Adipocyte (in vitro differentiated cells): ENCODE results near the gene MAZ.
"Not testable (repeated sequence)": the region's sequence is repeated elsewhere in the genome, so short reads cannot be mapped to it uniquely, and the experiment has no call there.

Source experiments
- DNase-seq: peaks from one replicate; pipeline ENCODE4 v3.0.0-alpha.2; 2015; ENCODE audit warnings: low read depth
- H3K27me3 ChIP-seq: replicated peaks from 2 replicates; pipeline ENCODE4 v1.7.0; 2013; ENCODE audit warnings: mild to moderate bottlenecking, low read length, moderate library complexity; ENCODE audit not compliant: control insufficient read depth, insufficient read depth
- H3K36me3 ChIP-seq: 2 replicates; pipeline ENCODE4 v1.7.0; 2013; ENCODE audit warnings: low read length, mild to moderate bottlenecking, moderate library complexity; ENCODE audit not compliant: control insufficient read depth, insufficient read depth, severe bottlenecking
- H3K4me1 ChIP-seq: 2 replicates; pipeline ENCODE4 v1.7.0; 2013; ENCODE audit warnings: mild to moderate bottlenecking, low read length, moderate library complexity; ENCODE audit not compliant: control insufficient read depth, insufficient read depth
- H3K4me3 ChIP-seq: 2 replicates; pipeline ENCODE4 v1.7.0; 2013; ENCODE audit warnings: mild to moderate bottlenecking, low read length, moderate library complexity
- H3K9ac ChIP-seq: 2 replicates; pipeline ENCODE4 v1.7.0; 2013; ENCODE audit warnings: mild to moderate bottlenecking, low read length, moderate library complexity
- H3K9me3 ChIP-seq: 2 replicates; pipeline ENCODE4 v1.7.0; 2013; ENCODE audit warnings: mild to moderate bottlenecking, low read length, moderate library complexity; ENCODE audit not compliant: control insufficient read depth

Gene MAZ

GRCh38 chr16:29787155-29787554, 19.2 kb upstream of the MAZ start:
- not testable (repeated sequence) for H3K27me3 ChIP-seq, H3K9ac ChIP-seq, H3K36me3 ChIP-seq, DNase-seq, H3K4me3 ChIP-seq, H3K9me3 ChIP-seq
- H3K4me1 ChIP-seq, result peaks cover 21% of the 10 kb centered on the region

DNA sequence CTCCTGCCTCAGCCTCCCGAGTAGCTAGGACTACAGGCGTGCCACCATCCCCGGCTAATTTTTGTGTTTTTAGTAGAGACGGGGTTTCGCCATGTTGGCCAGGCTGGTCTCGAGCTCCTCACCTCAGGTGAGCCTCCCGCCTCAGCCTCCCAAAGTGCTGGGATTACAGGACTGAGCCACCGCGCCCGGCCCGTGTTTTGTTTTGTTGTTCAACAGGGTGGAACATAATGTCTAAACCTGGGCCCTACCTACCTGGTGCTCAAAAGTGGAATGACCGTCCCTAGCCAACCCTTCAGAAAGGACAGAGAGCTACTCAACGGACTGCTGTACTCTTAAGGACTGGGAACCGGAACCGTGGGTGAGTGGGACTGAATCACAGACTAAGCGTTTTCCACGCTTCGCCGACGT, 16.6 kb upstream of the MAZ start:
- Histone ChIP-seq H3K9me3 (no peaks in the 10 kb centered on the region), H3K27me3 (no peaks in the 10 kb centered on the region), H3K36me3 (no peaks in the 10 kb centered on the region), H3K9ac (peak overlapping the region; percentile 97), H3K4me1 (peaks cover 21% of the 10 kb centered on the region), H3K4me3 (peak overlapping the region; percentile 85)
- no peak for DNase-seq

DNA sequence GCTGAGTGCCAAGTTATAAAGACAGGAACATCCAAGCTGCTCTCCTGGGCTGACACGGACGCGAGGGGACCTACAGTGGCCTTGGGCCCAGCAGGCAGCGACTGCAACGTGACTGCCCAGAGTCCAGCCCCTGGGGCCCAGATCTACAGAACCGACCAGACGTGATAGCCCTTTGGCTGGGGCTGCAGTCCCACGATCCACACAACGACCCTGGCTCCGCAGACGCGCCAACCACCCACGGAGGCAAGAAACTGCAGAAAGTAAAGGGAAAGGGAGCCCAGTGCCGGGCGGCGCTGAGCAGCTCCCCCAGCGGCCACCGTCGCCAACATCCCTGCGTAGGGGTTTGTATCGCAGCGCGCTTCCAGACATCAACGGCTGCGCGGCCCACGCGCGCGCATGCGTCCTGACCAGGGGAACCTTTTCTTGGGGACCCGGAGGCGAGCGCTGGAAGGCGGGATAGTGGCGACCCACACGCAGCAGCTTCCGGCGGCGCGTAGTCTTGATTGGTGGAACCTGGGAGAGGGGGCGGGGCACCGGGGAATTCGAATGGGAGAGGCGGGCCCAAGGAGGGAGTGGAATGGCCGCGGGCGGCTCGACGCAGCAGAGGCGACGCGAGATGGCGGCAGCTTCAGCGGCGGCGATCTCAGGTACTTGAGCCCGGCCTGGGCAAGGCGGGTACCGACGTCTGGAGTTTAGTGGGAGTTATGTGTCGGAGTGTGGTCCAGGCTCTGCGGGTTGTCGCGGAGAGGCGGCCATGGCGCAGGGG, 16.0 kb upstream of the MAZ start, which contains the start of gene KIF22:
Gene KIF22 (plus strand): TSS at position 569 of the 766 bp plus-strand sequence. CDS start 9 bp downstream, at position 578.
- Histone ChIP-seq H3K27me3 (no peaks in the 10 kb centered on the region), H3K4me1 (peaks cover 18% of the 10 kb centered on the region), H3K4me3 (peak within 1 kb of the TSS; percentile 85), H3K9ac (peak within 1 kb of the TSS; percentile 97), H3K36me3 (no peaks in the 10 kb centered on the region), H3K9me3 (no peaks in the 10 kb centered on the region)
- DNase-seq, result peak; percentile 100

DNA sequence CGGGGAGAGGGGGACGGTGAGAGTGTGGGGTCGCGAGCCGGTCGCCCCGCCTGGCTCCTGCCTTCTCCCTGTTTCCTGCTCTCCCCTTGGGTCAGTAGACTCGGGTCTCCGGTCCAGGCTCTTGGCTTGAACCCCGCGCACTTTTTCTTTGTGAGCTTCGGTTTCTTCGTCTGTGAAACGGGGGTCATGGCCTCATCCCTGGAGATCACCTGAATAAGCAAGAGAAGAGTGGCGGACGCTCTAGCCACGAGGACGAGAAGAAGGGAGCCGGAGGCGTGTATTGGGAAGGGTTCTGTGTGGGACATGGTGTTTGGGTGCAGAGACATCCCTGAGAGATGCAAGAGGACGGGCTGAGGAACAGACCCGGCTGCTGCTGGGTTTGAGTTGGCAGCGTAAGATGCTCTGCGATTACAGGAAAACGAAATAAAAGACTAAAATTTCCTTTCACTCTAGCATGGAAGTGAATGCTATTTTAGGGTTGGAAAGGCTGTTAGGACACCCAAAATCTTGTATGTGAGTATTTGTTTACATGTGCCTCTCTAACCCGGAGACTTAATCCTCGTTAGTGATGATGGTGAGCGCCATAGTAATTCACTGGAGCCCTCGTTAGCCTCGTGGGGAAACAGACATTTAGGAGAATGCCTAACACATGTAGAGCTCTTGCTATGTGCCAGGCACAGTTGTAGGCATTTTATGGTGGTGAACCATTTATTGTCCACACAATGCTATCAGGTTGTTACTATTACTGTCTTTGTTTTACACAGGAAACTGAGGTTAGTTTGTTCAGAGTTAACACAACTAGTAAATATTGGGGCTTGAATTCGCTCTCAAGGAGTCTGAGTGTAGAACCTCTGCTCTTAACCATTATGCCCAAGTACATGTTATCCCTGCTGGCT, 15.1 kb upstream of the MAZ start:
- Histone ChIP-seq H3K4me1 (peaks cover 14% of the 10 kb centered on the region), H3K27me3 (no peaks in the 10 kb centered on the region), H3K36me3 (no peaks in the 10 kb centered on the region), H3K4me3 (peak overlapping the region; percentile 85), H3K9me3 (no peaks in the 10 kb centered on the region), H3K9ac (peak overlapping the region; percentile 97)
- DNase-seq, result peak; percentile 37

- no peak for DNase-seq
- no peaks in the 10 kb centered on the region for H3K36me3 ChIP-seq
- H3K9me3 ChIP-seq, result no peaks in the 10 kb centered on the region
- peaks cover 14% of the 10 kb centered on the region for H3K4me1 ChIP-seq
- peak overlapping the region; percentile 85 for H3K4me3 ChIP-seq
- H3K27me3 ChIP-seq, result no peaks in the 10 kb centered on the region
- peak overlapping the region; percentile 97 for H3K9ac ChIP-seq
Observed at GRCh38 chr16:29791845-29792807, 14.2 kb upstream of the MAZ start.

DNA sequence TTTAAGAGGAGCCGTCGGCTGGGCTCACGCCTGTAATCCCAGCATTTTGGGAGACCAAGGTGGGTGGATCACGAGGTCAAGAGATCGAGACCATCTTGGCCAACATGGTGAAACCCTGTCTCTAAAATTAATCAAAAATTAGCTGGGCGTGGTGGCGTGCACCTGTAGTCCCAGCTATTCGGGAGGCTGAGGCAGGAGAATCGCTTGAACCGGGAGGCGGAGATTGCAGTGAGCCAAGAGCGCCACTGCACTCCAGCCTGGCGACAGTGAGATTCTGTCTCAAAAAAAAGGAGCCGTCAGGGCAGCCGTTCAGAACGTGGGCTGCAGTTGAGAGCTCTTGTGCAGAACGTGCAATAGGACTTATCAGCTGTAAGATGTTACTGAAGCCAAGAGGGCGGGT, 13.2 kb upstream of the MAZ start:
- H3K4me3 ChIP-seq, H3K36me3 ChIP-seq, H3K9ac ChIP-seq, H3K9me3 ChIP-seq, H3K27me3 ChIP-seq, DNase-seq: not testable (repeated sequence)
- H3K4me1 ChIP-seq, result peaks cover 14% of the 10 kb centered on the region

DNA sequence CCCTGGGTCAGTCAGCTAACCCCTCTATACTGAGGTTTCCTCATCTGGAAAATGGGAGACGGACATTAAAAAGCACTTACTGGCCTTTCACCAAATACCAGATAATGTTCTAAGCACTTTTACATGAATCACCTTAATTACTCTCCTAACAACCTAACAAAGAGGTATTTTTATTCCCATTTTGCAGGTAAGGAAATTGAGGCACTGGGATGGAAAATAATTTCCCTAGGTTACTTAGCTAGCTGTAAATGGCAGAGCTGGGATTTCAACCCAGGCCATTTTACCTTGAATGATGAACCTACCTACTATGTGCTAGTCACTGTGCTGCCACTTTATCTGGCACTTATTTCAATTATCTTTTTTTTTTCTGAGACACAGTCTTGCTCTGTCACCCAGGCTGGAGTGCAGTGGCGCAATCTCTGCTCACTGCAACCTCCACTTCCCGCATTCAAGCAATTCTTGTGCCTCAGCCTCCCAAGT, 12.1 kb upstream of the MAZ start:
- peaks cover 14% of the 10 kb centered on the region for H3K4me1 ChIP-seq
- H3K9ac ChIP-seq, result no peak overlapping the region
- no peak for DNase-seq
- no peaks in the 10 kb centered on the region for H3K9me3 ChIP-seq
- peaks cover 18% of the 10 kb centered on the region for H3K36me3 ChIP-seq
- H3K4me3 ChIP-seq, result no peak overlapping the region
- no peaks in the 10 kb centered on the region for H3K27me3 ChIP-seq

GRCh38 chr16:29802416-29802935, 3.9 kb upstream of the MAZ start:
- peaks cover 9% of the 10 kb centered on the region for H3K4me1 ChIP-seq
- H3K36me3 ChIP-seq, result peaks cover 26% of the 10 kb centered on the region
- DNase-seq, result no peak

DNA sequence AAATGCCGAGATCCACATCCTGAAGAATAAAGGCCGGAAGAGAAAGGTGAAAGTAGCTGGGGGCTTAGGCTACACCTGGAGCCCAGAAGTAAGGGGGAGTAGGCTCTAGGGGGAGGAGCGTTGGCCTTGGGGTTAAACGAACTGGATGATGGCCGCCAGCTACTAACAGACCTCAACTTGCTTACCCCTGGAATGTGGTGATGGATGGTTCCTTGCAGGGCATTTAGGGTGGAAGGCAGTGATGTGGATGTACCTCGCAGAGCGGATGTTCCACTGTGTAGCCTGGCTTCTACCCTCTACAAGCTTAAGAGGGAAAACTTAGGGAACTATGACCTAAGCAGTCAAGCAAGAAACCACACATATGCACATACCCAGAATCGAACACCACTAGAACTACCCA, 2.3 kb upstream of the MAZ start:
- no peaks in the 10 kb centered on the region for H3K9me3 ChIP-seq
- no peak for DNase-seq
- H3K27me3 ChIP-seq, result no peaks in the 10 kb centered on the region
- peak overlapping the region; percentile 91 for H3K4me3 ChIP-seq
- peak overlapping the region; percentile 98 for H3K9ac ChIP-seq
- H3K36me3 ChIP-seq, result peaks cover 16% of the 10 kb centered on the region
- peaks cover 18% of the 10 kb centered on the region for H3K4me1 ChIP-seq

More at GRCh38 chr16:29802416-29802935, 3.9 kb upstream of the MAZ start:
- Histone ChIP-seq H3K9ac (no peak overlapping the region), H3K4me3 (no peak overlapping the region), H3K9me3 (no peaks in the 10 kb centered on the region), H3K27me3 (no peaks in the 10 kb centered on the region)

DNA sequence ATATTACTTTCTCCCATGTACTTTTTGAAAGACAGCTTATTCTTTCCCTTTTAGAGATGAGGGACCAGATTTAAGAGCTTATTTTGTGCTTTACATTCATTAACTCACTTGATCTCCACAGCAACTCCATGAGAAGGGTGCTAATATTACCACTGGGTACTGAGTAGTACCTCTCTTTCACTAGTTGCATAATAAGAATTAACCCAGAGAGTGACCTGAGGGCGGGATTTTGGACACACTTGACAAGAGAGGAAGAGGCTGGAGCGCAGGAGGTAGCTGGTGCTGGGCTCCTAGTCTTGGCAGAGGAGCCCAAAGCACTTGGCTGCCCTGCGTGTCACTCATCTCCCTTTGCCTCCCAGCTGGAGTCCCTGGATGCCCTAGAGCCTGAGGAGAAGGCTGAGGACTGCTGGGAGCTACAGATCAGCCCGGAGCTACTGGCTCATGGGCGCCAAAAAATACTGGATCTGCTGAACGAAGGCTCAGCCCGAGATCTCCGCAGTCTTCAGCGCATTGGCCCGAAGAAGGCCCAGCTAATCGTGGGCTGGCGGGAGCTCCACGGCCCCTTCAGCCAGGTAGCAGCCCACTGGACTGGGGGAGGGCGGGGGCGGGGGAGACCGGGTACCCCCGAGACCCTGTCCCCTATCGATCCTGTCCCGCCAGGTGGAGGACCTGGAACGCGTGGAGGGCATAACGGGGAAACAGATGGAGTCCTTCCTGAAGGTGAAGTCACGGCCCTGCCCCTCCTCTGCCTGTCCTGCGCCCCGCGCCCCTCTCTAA, 1.7 kb upstream of the MAZ start:
- Histone ChIP-seq H3K9ac (peak overlapping the region; percentile 98), H3K36me3 (peaks cover 13% of the 10 kb centered on the region), H3K4me3 (peak overlapping the region; percentile 91), H3K4me1 (peaks cover 19% of the 10 kb centered on the region), H3K27me3 (no peaks in the 10 kb centered on the region), H3K9me3 (no peaks in the 10 kb centered on the region)
- peak; percentile 48 for DNase-seq
